OCI-M2 (cell line): Measurements from ENCODE around the gene TUBGCP6.

Source experiments
- DNase-seq: peaks from one replicate; lab custom pipeline; 2025; ENCODE audit not compliant: unreplicated experiment; lab: John Stamatoyannopoulos, UW

Gene TUBGCP6

GRCh38 chr22:50251477-50252081, 6.8 kb upstream of the TUBGCP6 start:
- no peak for DNase-seq

DNA sequence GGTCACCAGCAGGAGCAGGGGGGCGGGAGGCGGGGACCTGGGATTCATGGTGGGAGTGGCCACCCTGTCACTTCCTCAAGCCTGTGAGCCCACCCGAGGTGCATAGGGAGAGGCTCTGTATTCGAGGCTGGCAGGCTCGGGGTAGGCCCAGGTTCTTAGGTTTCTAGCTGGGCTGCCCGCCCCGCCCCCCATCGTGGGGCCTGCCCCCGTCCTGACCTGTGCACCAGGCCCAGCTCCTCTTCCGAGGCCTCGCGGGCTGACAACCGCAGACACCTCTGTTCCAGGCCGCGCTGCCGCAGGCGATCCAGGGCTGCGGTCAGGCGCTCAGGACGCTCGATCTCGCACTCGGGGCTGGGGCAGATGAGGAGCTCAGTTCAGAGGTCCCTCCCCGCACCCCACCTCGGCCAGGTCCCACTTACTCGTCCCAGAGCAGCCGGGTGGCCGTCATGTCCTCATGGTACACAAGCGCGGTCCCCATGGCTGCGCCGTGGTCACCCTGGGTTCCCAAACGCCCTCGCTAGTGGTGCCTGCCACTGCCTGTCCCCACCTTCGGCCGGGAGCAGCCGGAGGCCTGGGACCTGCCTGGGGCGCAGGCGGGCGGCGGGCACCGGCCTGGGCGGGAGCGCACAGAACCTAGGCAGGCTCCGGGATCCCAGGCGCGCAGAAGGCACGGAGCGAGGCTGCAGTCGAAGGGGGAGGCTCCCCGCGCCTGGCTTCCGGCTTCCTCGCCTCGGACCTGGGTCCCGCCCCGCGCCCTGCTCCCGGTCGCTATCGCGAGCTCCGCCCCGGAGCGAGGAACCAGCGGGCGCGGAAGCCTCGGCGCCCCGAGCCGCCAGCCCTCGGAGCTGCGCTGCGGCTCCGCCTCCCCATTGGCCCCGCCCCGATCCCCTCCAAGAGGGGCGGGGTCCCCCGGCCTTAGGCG, 6.0 kb upstream of the TUBGCP6 start, which contains the start of gene HDAC10:
Gene HDAC10, minus strand, starts transcription at position 711 of the 922 bp plus-strand sequence. Its CDS starts 233 bp downstream, at position 478.
- no peak for DNase-seq

DNA sequence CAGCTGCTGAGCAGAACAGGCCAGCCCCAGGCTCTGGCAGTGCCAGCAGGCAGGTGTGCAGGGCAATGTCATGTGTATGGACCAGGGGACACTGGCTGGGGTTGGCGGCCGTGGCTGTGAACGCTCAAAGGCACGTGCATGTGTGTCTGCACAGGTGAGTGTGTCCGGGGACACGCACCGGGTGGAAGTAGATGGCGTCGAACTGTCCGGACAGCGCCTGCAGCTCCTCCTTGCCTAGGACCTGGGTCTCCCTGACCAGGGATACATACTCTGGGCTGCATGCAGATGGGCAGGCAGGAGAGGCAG, 5.4 kb upstream of the TUBGCP6 start:
- no peak for DNase-seq

- DNase-seq, result no peak
Measured at GRCh38 chr22:50249341-50250248, 4.8 kb upstream of the TUBGCP6 start.

DNA sequence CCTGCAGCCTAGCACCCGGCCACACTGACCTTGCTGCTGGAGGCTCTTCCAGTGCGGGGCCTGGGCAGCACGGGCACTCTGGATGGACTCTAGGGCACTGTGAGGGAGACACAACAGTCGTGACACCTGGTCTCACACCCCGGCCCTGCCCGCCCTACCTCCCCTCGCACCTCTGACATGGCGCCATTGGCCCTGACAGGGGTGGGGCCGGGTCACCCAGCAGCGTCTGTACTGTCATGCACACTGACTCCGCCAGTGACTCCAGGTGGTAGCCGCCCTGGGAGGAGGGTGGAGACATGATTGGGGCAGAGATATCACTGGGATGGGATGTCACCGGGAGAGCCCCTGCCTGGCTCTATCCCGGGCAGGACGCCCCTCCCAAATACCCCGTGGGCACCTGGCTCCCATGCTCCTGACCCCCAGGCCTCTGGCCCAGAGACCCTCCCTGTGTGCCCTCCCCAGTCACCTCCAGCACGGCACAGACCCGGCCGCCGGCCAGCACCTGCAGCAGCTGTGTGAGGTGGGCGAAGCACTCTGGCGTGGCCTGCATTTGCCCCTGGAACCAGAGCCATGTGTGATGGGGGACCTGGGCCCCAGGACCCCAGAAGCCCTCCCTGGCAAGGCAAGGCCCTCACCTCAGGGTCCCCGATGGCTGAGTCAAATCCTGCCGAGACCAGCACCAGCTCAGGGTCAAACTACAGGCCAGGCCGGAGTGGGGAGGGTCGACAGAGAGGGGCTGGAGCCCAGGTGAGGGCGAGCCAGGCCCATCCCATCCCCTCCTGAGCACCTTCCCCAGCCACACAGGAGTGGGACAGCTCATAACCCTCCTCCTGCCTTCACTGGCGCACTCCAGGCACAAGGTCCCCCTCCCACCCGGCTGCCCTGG, 3.6 kb upstream of the TUBGCP6 start:
- DNase-seq, result no peak

DNA sequence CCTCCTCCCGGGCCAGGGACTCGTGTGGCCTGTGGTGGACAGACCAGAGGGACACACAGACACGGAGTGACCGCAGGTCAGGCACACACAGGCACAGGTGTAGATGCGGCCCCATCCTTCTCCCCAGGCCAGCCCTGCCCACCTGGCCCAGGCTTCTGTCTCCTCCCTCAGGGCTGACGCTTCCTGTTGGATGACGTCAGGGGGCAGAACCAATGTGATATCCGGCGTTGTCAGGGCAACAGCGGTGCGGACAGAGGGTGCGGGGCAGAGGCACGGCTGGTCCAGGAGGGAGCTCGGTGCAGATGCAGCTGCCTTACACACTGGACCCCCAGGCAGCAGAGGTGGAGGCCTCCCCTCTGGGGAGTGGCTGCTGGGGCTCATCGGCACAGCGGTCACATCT, 2.9 kb upstream of the TUBGCP6 start:
- no peak for DNase-seq

GRCh38 chr22:50246242-50247175, 1.7 kb upstream of the TUBGCP6 start:
- no peak for DNase-seq

GRCh38 chr22:50245214-50246072, 620 bp upstream of the TUBGCP6 start:
- no peak for DNase-seq

DNA sequence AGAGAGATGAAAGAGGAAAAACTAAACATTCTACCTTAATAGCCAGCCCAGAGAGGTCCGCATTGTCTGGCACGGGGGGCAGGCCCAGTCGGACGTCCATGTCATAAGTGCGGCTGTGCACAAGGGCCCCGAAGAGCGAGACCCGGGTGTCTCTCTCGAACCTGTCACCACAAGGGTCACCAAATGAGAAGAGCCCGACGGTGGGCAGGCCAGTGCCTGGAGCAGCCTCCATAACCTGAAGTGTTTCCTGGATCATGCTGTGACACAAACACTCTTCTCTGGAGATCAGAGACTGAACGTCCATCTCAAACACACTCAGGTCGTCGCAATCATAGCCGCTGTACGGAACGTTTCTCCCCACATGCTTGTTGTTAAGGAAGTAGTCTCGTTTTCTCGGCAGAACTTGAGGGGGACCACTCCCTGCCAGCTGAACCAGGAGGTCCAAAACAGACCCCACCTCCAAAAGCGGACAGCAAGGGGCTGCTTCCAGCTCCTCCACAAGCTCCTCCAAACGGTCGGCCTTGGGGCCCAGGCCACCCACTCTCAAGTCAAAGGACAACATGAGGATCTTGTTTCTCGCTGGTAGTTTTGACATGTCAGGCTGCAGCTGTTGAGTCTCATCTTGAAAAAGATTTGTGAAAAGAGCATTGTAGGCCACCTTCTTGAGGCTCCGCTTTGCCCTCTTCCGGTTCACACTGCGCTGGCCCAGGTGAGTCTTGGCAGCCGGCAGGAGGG, 971 bp downstream of the TUBGCP6 start:
- DNase-seq, result no peak

GRCh38 chr22:50242406-50242949, 2.3 kb downstream of the TUBGCP6 start:
- no peak for DNase-seq

GRCh38 chr22:50238755-50239154, 6.1 kb downstream of the TUBGCP6 start:
- no peak for DNase-seq

DNA sequence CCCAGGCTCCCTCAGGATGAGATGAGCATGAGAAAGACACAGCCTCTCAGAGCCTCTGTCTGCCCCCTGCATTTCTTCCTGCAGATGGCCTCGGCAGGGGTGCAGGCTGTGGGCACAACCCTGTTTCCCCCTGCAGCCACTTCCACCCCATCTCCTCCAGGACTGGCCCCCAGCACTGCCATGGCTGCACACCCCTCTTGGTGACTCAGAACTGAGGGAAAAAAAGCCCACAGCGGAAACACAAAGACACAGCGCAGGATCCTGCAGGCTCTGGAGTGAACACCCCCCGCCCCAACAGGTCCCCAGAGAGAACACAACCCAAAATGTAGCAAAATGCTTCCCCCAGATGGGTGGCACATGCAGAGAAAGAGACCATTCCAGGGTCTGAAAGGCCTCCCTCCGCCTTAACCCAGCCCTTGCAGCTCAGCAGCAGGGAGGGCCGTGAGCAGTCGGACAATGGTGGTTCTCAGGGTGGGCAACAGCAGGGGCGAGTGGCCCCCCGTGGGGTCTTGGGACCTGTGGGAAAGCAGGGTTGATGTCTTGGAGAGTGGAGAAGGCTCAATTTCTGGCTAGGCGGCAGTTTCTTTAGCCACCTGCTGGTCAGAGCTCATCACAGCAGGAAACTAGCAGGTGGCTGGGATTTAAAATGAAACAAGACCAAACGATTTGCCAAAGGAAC, 8.0 kb downstream of the TUBGCP6 start:
- DNase-seq, result no peak

GRCh38 chr22:50233223-50233622, 11.6 kb downstream of the TUBGCP6 start:
- no peak for DNase-seq

DNA sequence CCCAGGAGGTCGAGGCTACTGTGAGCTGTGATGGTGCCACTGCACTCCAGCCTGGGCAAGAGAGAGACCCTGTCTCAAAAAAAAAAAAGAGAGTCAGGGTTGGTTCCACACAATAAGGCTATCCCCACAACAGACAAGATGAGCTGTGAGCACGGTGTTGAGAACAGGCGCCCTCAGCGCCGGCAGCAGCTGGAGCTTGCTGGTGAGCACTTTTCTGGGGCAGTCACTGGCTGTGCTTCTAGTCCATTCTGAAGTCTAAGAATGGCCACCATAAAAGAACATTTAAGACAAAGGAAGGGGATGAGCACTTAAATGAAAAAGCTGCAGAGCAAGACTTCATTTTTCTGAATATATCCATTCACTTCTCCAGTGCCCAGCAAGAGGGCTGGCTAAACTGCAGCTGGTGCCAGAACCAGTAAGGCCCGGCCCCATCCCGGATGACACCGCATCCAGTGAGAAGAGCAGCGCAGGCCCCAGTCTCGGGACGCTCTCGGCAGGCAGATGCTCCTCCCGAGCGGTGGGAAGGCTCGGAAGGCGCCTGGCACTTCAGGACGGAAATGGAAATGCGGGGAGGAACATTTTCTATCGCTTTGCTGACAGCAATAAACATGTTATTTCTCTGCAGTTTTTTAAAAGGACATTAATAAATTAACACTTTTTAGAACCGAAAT, 12.2 kb downstream of the TUBGCP6 start:
- DNase-seq, result no peak

DNA sequence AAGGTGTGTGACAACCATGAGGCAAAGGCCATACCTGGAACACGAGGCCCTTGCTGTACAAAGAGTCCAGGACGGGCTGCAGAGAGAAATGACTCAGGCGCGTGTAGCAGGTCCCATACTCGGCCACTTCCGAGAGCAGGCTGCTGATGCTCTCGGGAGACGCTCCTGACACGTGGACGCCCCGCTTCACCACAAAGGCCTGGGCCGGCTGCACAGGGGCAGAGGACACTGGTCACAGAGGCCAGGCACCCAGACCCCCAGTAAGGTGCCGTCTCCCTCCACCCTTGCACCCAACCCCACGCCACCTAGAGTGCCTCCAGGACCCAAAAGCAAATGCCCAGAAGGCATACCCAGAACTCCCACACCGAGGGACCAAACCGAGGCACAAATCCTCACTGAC, 15.5 kb downstream of the TUBGCP6 start:
- no peak for DNase-seq

DNA sequence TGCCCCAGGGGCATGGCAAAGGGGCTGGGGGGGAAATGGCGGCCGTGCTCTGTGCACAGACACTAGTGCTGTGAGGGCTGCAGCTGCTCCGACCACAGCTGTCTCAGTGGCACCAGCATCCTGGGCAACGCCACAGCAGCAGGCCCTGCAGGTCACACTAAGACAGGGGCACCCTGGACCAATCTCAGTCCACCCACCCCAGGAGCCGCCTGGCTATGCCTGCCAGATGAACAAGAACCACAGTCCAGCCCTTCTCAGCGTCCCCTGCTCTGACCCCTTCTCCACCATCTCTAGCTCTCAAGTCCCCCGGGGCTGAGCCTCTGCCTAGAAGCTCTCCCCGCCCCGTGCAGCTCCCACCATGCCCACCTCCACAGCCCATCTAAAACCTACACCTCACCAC, 16.5 kb downstream of the TUBGCP6 start:
- DNase-seq, result no peak
